Measurements from ENCODE around the gene DDX10. TPM values are rescaled to one million over a fixed set of nuclear protein-coding genes. Genes with fewer than 3 reads are reported as not detected.

Gene DDX10
- polyA plus RNA-seq, 1 of the 3 experiments (the other 2 are of a cell fraction): 35.8 TPM

DNA sequence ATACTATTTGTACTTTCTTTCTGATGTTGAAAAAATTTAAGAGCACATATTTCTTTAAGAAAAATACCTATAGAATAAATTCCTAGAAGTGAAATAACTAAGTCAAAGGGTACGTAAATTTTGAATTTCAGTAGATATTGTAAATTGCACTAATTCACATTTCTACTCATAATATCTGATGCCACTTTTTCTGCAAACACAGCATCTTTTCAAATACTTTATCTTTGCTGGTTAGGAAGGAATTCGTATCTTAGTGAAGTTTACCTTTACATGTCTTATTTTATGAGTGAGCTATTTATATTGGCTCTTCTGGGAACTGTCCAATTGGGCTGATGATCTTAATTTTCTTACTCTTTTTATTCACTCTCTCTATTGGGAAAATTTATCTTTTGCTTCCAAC is 148.2 kb downstream of the DDX10 start:
- ChIA-PET CTCF (interaction anchor here (0.6 to 1.9 kb wide), 3 partner anchors 25 to 1126 kb away, joined by 3 to 6 read pairs (median 3); no protein-coding TSS in a partner anchor), POLR2A (no interaction called here)
- Histone ChIP-seq H3K9me3 (no peaks in the 10 kb centered on the region), H3K4me1 (ENCODE audit: control insufficient read depth in 1 of 2, insufficient read depth in 2 of 2, low read depth in 1 of 2, low read length in 1 of 2) (no peaks in the 10 kb centered on the region), H4K20me1 (ENCODE audit: insufficient read depth) (no peaks in the 10 kb centered on the region), H3K27ac (ENCODE audit: low read depth in 2 of 2, low read length in 1 of 2) (no peak overlapping the region), H3K9ac (no peak overlapping the region), H2AFZ (ENCODE audit: low read depth) (no peak overlapping the region), H3F3A (replicated peaks; ENCODE audit: insufficient read depth) (peaks cover 6% of the 10 kb centered on the region), H3K4me3 (ENCODE audit: low read depth in 2 of 2, low read length in 1 of 2) (no peak overlapping the region), H3K27me3 (ENCODE audit: insufficient read depth) (no peaks in the 10 kb centered on the region), H3K79me2 (ENCODE audit: insufficient read depth) (peaks cover under 1% of the 10 kb centered on the region; the same call in 1 of the 2 replicates), H3K9me2 (no peaks in the 10 kb centered on the region), H3K36me3 (replicated peaks in 1 of 2; ENCODE audit: control insufficient read depth in 1 of 2, insufficient read depth in 2 of 2, low read length in 1 of 2) (no peaks in the 10 kb centered on the region), H3K4me2 (no peak overlapping the region)
- no peak for TF ChIP-seq YY1 (IDR thresholded peaks at IDR 0.05; ENCODE audit: low read depth)
- no peak for TF ChIP-seq RAD21 (IDR thresholded peaks at IDR 0.05; ENCODE audit: low read length)
- no peak for TF ChIP-seq ELF1 (IDR thresholded peaks at IDR 0.05)
- no peak for TF ChIP-seq SMC3 (IDR thresholded peaks at IDR 0.05; ENCODE audit: low read depth, low read length)
- no peak for TF ChIP-seq POLR2AphosphoS5 (IDR thresholded peaks at IDR 0.05; ENCODE audit: low read depth, low read length)
- TF ChIP-seq NRF1 (IDR thresholded peaks at IDR 0.05; ENCODE audit: low read depth, low read length): no peak
- no peak for TF ChIP-seq EZH2phosphoT487 (IDR thresholded peaks at IDR 0.05; ENCODE audit: borderline replicate concordance, low read depth)
- TF ChIP-seq FOSL2 (IDR thresholded peaks at IDR 0.05; ENCODE audit: borderline replicate concordance, low read depth): no peak
- TF ChIP-seq, protein P1, sequence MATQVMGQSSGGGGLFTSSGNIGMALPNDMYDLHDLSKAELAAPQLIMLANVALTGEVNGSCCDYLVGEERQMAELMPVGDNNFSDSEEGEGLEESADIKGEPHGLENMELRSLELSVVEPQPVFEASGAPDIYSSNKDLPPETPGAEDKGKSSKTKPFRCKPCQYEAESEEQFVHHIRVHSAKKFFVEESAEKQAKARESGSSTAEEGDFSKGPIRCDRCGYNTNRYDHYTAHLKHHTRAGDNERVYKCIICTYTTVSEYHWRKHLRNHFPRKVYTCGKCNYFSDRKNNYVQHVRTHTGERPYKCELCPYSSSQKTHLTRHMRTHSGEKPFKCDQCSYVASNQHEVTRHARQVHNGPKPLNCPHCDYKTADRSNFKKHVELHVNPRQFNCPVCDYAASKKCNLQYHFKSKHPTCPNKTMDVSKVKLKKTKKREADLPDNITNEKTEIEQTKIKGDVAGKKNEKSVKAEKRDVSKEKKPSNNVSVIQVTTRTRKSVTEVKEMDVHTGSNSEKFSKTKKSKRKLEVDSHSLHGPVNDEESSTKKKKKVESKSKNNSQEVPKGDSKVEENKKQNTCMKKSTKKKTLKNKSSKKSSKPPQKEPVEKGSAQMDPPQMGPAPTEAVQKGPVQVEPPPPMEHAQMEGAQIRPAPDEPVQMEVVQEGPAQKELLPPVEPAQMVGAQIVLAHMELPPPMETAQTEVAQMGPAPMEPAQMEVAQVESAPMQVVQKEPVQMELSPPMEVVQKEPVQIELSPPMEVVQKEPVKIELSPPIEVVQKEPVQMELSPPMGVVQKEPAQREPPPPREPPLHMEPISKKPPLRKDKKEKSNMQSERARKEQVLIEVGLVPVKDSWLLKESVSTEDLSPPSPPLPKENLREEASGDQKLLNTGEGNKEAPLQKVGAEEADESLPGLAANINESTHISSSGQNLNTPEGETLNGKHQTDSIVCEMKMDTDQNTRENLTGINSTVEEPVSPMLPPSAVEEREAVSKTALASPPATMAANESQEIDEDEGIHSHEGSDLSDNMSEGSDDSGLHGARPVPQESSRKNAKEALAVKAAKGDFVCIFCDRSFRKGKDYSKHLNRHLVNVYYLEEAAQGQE (IDR thresholded peaks at IDR 0.05; ENCODE audit: low read depth, low read length): no peak
- no peak for TF ChIP-seq FOXM1 (IDR thresholded peaks at IDR 0.05; ENCODE audit: low read depth)
- TF ChIP-seq CHD2 (IDR thresholded peaks at IDR 0.05; ENCODE audit: low read length, partially characterized antibody): no peak
- no peak for TF ChIP-seq GABPA (IDR thresholded peaks at IDR 0.05; ENCODE audit: low read depth)
- TF ChIP-seq EP300 (IDR thresholded peaks at IDR 0.05; ENCODE audit: borderline replicate concordance in 1 of 2, low read depth in 1 of 2, low read length in 1 of 2): no peak
- TF ChIP-seq, protein P2, sequence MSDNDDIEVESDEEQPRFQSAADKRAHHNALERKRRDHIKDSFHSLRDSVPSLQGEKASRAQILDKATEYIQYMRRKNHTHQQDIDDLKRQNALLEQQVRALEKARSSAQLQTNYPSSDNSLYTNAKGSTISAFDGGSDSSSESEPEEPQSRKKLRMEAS (IDR thresholded peaks at IDR 0.05; ENCODE audit: low read depth): no peak
- no peak for DNase-seq
- 98% methylated on average over 2 of the region's 2 CpGs for WGBS (ENCODE audit: low lambda C conversion rate)

DNA sequence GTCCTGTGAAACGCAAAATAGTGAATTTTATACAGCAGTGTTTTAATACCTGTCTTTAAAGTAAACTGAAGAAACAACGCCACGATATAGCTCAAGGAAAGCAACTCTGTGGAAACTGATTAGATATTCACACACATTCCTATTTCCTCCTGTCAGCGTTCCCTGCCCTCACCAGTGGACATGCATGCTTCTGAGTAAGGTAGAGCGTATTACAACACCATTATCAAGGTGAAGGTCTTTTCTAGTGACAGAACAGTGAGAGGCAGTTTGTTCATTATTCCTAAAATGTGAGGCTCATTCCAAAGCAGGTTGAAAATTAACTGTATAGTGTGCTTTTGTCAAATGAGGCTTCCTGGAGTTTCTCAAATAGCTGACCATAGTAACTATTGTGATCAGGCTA is 153.1 kb downstream of the DDX10 start:
- H3K9me2 ChIP-seq: no peaks in the 10 kb centered on the region
- POLR2A ChIA-PET: no interaction called here
- H3K9me3 ChIP-seq: no peaks in the 10 kb centered on the region
- H3F3A ChIP-seq (replicated peaks; ENCODE audit: insufficient read depth): no peaks in the 10 kb centered on the region
- H3K4me2 ChIP-seq: no peak overlapping the region
- no peaks in the 10 kb centered on the region for H3K4me1 ChIP-seq (ENCODE audit: control insufficient read depth in 1 of 2, insufficient read depth in 2 of 2, low read depth in 1 of 2, low read length in 1 of 2)
- no peak overlapping the region for H3K4me3 ChIP-seq (ENCODE audit: low read depth in 2 of 2, low read length in 1 of 2)
- CTCF ChIA-PET: no interaction called here
- H3K27ac ChIP-seq (ENCODE audit: low read depth in 2 of 2, low read length in 1 of 2): no peak overlapping the region
- H3K79me2 ChIP-seq (ENCODE audit: insufficient read depth): no peaks in the 10 kb centered on the region; the same call in 1 of the 2 replicates
- WGBS (ENCODE audit: low lambda C conversion rate): 98% methylated on average over 5 of the region's 5 CpGs
- H2AFZ ChIP-seq (ENCODE audit: low read depth): no peak overlapping the region
- no peak for DNase-seq
- no peaks in the 10 kb centered on the region for H3K36me3 ChIP-seq (replicated peaks in 1 of 2; ENCODE audit: control insufficient read depth in 1 of 2, insufficient read depth in 2 of 2, low read length in 1 of 2)
- no peaks in the 10 kb centered on the region for H4K20me1 ChIP-seq (ENCODE audit: insufficient read depth)
- no peak overlapping the region for H3K9ac ChIP-seq
- no peaks in the 10 kb centered on the region for H3K27me3 ChIP-seq (ENCODE audit: insufficient read depth)
- TF ChIP-seq GATA2 (CRISPR knock-in tag; IDR thresholded peaks at IDR 0.05): no peak
- TF ChIP-seq, protein P1 (IDR thresholded peaks at IDR 0.05; ENCODE audit: low read depth, low read length): no peak
- no peak for TF ChIP-seq EZH2phosphoT487 (IDR thresholded peaks at IDR 0.05; ENCODE audit: borderline replicate concordance, low read depth)
- no peak for TF ChIP-seq RFX5 (IDR thresholded peaks at IDR 0.05; ENCODE audit: low read length)
- no peak for TF ChIP-seq TAF1 (IDR thresholded peaks at IDR 0.05; ENCODE audit: borderline replicate concordance, low read depth, low read length)
- TF ChIP-seq, protein P2 (IDR thresholded peaks at IDR 0.05; ENCODE audit: low read depth): no peak
- TF ChIP-seq GABPA (IDR thresholded peaks at IDR 0.05; ENCODE audit: low read depth): no peak
- no peak for TF ChIP-seq MEF2A (IDR thresholded peaks at IDR 0.05; ENCODE audit: borderline replicate concordance, low read depth)
- no peak for TF ChIP-seq TCF12 (IDR thresholded peaks at IDR 0.05)
- no peak for TF ChIP-seq NRF1 (IDR thresholded peaks at IDR 0.05; ENCODE audit: low read depth, low read length)
- TF ChIP-seq ELF1 (IDR thresholded peaks at IDR 0.05): no peak
- no peak for TF ChIP-seq FOXM1 (IDR thresholded peaks at IDR 0.05; ENCODE audit: low read depth)
- TF ChIP-seq SMC3 (IDR thresholded peaks at IDR 0.05; ENCODE audit: low read depth, low read length): no peak
- no peak for TF ChIP-seq EP300 (IDR thresholded peaks at IDR 0.05; ENCODE audit: borderline replicate concordance in 1 of 2, low read depth in 1 of 2, low read length in 1 of 2)
- TF ChIP-seq NFIC (IDR thresholded peaks at IDR 0.05; ENCODE audit: borderline replicate concordance): no peak
- TF ChIP-seq RCOR1 (IDR thresholded peaks at IDR 0.05; ENCODE audit: low read length): no peak

Data from SK-N-SH (cell line).